WTC11 (cell line): ENCODE measurements around the gene ADAM19.

Experiments used
- CREB1 ChIP-seq: sonication (generic); formaldehyde crosslinking; IDR thresholded peaks from 2 replicates; pipeline ENCODE4 v1.8.0; 2023; ENCODE audit warnings: mild to moderate bottlenecking, missing genetic modification reagents
- IRF2 ChIP-seq: sonication (generic); formaldehyde crosslinking; IDR thresholded peaks from 2 replicates; pipeline ENCODE4 v1.8.0; 2022; ENCODE audit warnings: low read depth, missing genetic modification reagents, borderline replicate concordance
- TF ChIP-seq, protein P1 (sequence below): sonication (generic); formaldehyde crosslinking; IDR thresholded peaks from 2 replicates; pipeline ENCODE4 v1.8.1; 2023; ENCODE audit warnings: mild to moderate bottlenecking, missing genetic modification reagents, moderate library complexity
- TF ChIP-seq, protein P2 (sequence below): fragments of 200-600 bp; IDR thresholded peaks from 2 replicates; pipeline ENCODE4 v1.8.0; 2022; ENCODE audit warnings: antibody characterized with exemption
- TF ChIP-seq, protein P3 (sequence below): sonication (generic); formaldehyde crosslinking; conservative IDR thresholded peaks from 2 replicates; pipeline ENCODE4 v1.8.1; 2022; ENCODE audit warnings: mild to moderate bottlenecking, missing genetic modification reagents
- TF ChIP-seq, protein P4 (sequence below): sonication (generic); formaldehyde crosslinking; IDR thresholded peaks from 2 replicates; pipeline ENCODE4 v1.8.1; 2023; ENCODE audit warnings: mild to moderate bottlenecking, moderate library complexity, missing genetic modification reagents

DNA sequence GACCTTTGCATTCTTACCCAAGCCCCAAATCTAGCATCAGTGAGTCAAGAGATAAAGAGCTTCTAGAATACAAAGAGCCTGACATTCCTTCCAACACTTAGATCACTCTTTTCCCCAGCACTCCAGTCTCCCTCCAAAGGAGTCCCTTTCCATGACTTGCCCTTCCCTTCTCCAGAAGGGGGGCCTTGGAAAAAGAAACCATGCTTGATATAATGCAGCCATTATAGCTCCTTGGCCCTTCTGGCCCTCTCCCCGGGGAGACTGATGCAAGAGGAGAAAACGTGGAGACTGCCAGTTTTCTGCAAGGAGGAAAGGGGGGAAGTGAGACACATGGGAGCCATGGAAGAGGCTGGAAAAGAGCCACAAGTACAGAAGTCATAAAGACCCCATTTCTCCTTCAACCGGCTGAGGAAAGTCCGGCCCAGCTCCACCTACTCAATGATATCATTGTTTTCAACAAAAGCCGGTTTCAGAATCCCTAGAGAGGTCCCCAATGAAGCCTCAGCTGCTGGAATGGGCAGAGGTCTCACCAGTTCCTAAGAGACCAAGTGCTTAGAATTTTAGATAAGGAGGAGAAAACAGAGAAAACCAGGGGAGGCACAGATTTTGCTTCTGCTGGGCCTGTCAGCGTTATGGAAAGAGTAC lies 29.0 kb downstream of the ADAM19 start:
- TF ChIP-seq, protein P1, sequence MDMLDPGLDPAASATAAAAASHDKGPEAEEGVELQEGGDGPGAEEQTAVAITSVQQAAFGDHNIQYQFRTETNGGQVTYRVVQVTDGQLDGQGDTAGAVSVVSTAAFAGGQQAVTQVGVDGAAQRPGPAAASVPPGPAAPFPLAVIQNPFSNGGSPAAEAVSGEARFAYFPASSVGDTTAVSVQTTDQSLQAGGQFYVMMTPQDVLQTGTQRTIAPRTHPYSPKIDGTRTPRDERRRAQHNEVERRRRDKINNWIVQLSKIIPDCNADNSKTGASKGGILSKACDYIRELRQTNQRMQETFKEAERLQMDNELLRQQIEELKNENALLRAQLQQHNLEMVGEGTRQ (CRISPR knock-in tag): no peak
- TF ChIP-seq, protein P2, sequence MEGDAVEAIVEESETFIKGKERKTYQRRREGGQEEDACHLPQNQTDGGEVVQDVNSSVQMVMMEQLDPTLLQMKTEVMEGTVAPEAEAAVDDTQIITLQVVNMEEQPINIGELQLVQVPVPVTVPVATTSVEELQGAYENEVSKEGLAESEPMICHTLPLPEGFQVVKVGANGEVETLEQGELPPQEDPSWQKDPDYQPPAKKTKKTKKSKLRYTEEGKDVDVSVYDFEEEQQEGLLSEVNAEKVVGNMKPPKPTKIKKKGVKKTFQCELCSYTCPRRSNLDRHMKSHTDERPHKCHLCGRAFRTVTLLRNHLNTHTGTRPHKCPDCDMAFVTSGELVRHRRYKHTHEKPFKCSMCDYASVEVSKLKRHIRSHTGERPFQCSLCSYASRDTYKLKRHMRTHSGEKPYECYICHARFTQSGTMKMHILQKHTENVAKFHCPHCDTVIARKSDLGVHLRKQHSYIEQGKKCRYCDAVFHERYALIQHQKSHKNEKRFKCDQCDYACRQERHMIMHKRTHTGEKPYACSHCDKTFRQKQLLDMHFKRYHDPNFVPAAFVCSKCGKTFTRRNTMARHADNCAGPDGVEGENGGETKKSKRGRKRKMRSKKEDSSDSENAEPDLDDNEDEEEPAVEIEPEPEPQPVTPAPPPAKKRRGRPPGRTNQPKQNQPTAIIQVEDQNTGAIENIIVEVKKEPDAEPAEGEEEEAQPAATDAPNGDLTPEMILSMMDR: no peak
- TF ChIP-seq IRF2 (CRISPR knock-in tag) (no peak), CREB1 (CRISPR knock-in tag) (no peak)
- TF ChIP-seq, protein P3, sequence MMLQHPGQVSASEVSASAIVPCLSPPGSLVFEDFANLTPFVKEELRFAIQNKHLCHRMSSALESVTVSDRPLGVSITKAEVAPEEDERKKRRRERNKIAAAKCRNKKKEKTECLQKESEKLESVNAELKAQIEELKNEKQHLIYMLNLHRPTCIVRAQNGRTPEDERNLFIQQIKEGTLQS (CRISPR knock-in tag): no peak
- TF ChIP-seq, protein P4, sequence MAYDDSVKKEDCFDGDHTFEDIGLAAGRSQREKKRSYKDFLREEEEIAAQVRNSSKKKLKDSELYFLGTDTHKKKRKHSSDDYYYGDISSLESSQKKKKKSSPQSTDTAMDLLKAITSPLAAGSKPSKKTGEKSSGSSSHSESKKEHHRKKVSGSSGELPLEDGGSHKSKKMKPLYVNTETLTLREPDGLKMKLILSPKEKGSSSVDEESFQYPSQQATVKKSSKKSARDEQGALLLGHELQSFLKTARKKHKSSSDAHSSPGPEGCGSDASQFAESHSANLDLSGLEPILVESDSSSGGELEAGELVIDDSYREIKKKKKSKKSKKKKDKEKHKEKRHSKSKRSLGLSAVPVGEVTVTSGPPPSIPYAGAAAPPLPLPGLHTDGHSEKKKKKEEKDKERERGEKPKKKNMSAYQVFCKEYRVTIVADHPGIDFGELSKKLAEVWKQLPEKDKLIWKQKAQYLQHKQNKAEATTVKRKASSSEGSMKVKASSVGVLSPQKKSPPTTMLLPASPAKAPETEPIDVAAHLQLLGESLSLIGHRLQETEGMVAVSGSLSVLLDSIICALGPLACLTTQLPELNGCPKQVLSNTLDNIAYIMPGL: no peak
